ENCODE results near the gene NFIX. TPM values are rescaled to one million over a fixed set of nuclear protein-coding genes. Genes with fewer than 3 reads are reported as not detected.
A peak's percentile ranks its signal among the peaks of the same experiment; 100 is the strongest.

The NFIX gene
- total and polyA plus RNA-seq, 2 donors (not counting 3 experiments of a cell fraction or from before 2014, with no cell fraction given): 9.8 to 37.7 TPM

DNA sequence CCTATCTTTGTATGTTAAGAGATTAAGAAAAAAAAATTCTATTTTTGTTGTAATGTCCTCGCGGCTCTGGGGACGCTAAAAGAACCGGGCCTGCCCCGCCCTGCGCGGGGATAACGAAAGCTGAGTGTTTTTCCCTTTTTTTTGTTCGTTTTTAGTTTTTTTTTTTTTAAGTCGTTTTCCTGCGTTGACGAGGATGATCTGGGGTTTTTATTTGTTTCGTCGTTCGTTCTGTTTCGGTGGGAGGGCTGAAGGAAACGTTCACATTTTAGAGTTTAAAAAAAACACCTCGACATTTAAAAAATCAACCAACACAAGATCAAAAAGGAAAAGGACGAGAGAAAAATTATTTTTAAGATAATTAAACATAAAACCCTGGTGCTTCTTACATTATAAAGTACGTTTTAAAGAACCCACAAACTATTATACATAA lies 101.8 kb downstream of the NFIX start:
- CTCF ChIA-PET: interaction anchor here (0.7 to 8.5 kb wide), 6 partner anchors 21 to 132 kb away, joined by 3 to 543 read pairs (median 36); partner anchors contain the start of genes IER2, NACC1 and STX10

DNA sequence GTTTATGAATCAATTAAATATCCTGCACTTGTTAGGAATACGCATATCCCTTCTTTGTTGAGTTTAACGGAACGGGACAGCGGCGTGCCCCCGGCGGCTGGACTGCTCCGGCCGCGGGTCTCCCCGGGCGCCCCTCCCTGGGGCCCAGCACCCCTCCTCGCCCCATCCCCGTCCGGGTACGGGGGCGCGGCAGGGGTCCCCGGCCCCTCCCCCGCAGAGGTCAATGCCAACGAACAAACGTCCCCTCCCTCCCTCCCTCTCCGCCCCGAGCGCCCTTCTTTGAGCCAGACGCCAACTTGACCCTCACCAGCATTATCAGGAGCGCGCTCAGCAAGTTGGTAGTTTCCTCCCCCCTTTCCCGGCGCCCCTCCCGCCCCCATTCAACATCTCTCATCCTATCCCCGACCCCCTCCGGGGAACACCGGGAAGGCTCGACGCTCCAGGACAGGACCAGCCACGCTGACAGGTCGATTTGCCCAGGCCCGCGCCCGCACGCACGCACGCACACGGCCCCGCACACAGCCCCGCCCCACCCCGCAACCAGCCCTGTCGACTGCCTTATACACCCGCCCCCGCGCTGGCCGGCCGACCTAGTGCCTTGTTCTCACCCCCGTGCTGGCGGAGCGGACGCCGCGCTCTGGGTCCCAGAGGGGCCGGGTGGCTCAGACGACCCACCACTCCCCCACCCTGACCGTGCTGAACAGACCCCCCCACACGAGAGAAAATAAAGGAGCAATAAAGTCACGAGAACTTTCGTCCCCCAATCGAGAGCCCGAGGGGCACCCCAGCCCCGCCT lies 102.4 kb downstream of the NFIX start:
- no peaks in the 10 kb centered on the region for H3K27me3 ChIP-seq (ENCODE audit: control insufficient read depth in 2 of 2, insufficient read depth in 2 of 2, low read length in 2 of 2)
- H3K79me2 ChIP-seq (ENCODE audit: control insufficient read depth, insufficient read depth, low read length): peaks cover 30% of the 10 kb centered on the region
- ChIA-PET CTCF (interaction anchor here (0.7 to 8.5 kb wide), 4 partner anchors 37 to 118 kb away, joined by 3 to 543 read pairs (median 34); partner anchors contain the start of genes IER2 and STX10), POLR2A (no interaction called here)
- peak overlapping the region; percentile 19 for H3K27ac ChIP-seq (ENCODE audit: insufficient read depth, low read depth, low read length)
- peak; percentile 52 for DNase-seq (ENCODE audit: low read depth, low spot score)
- H3K4me1 ChIP-seq (ENCODE audit: control insufficient read depth, extremely low read depth, insufficient read depth, low read length): peaks cover 45% of the 10 kb centered on the region
- H3K9me1 ChIP-seq (replicated peaks; ENCODE audit: control insufficient read depth, extremely low read depth, insufficient read depth, low read length): no peaks in the 10 kb centered on the region
- peaks cover 2 to 3% of the 10 kb centered on the region in 2 experiments for H3K36me3 ChIP-seq (ENCODE audit: control insufficient read depth in 2 of 2, extremely low read depth in 1 of 2, insufficient read depth in 2 of 2, low read length in 2 of 2)
- H3K4me3 ChIP-seq (replicated peaks in 1 of 3; ENCODE audit: insufficient read depth in 1 of 3, low read depth in 1 of 3, low read length in 3 of 3): peak overlapping the region; percentile 16 to 33 (median 25)
- dilution Hi-C loops (cut with MboI; ENCODE audit: extremely low pct_ligation_motif_present, low sequenced_read_pairs): no loop called here
- TF ChIP-seq GATA2 (IDR thresholded peaks at IDR 0.05; ENCODE audit: insufficient read depth, insufficient read length, low read depth, low read length) (no peak), MYC (IDR thresholded peaks at IDR 0.05; ENCODE audit: low read depth, low read length) (no peak), POLR2AphosphoS5 (IDR thresholded peaks at IDR 0.05; ENCODE audit: insufficient read depth, low read depth, low read length) (no peak), EZH2 (IDR thresholded peaks at IDR 0.05; ENCODE audit: borderline replicate concordance, low read depth, low read length, severe bottlenecking) (no peak), JUN (IDR thresholded peaks at IDR 0.05; ENCODE audit: borderline replicate concordance, insufficient read depth, insufficient read length, low read depth) (no peak), POLR2A (IDR thresholded peaks at IDR 0.05; ENCODE audit: low read depth, low read length) (peak; percentile 74)
- TF ChIP-seq, protein P1, sequence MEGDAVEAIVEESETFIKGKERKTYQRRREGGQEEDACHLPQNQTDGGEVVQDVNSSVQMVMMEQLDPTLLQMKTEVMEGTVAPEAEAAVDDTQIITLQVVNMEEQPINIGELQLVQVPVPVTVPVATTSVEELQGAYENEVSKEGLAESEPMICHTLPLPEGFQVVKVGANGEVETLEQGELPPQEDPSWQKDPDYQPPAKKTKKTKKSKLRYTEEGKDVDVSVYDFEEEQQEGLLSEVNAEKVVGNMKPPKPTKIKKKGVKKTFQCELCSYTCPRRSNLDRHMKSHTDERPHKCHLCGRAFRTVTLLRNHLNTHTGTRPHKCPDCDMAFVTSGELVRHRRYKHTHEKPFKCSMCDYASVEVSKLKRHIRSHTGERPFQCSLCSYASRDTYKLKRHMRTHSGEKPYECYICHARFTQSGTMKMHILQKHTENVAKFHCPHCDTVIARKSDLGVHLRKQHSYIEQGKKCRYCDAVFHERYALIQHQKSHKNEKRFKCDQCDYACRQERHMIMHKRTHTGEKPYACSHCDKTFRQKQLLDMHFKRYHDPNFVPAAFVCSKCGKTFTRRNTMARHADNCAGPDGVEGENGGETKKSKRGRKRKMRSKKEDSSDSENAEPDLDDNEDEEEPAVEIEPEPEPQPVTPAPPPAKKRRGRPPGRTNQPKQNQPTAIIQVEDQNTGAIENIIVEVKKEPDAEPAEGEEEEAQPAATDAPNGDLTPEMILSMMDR (IDR thresholded peaks at IDR 0.05; ENCODE audit: extremely low read depth in 1 of 2, insufficient read depth in 1 of 2, low read depth in 1 of 2, low read length in 2 of 2): no peak
- FAIRE-seq: no peak
- H4K20me1 ChIP-seq (replicated peaks; ENCODE audit: control insufficient read depth, extremely low read depth, insufficient read depth, low read length): no peaks in the 10 kb centered on the region
- H3K9ac ChIP-seq (replicated peaks; ENCODE audit: extremely low read depth, insufficient read depth, low read length): peak overlapping the region; percentile 38
- no TSS peak for BruUV-seq (replicated peaks)
- peak overlapping the region; percentile 54 for H3K4me2 ChIP-seq (ENCODE audit: insufficient read depth, low read length)
- no peak overlapping the region for H2AFZ ChIP-seq (ENCODE audit: low read depth, low read length)
- intact Hi-C loops (cut with micrococcal nuclease): loop anchor here (2.0 to 5.0 kb wide), 2 partner anchors 375 to 741 kb away; partner anchors contain the start of gene TNPO2
- no peaks in the 10 kb centered on the region for H3K9me3 ChIP-seq (replicated peaks; ENCODE audit: control insufficient read depth, insufficient read depth, low read length)

More for the DNA sequence above, 101.8 kb downstream of the NFIX start:
- intact Hi-C loops (cut with micrococcal nuclease) (loop anchor here (2.0 to 5.0 kb wide), 2 partner anchors 375 to 742 kb away; partner anchors contain the start of gene TNPO2), dilution Hi-C loops (cut with MboI; ENCODE audit: extremely low pct_ligation_motif_present, low sequenced_read_pairs) (no loop called here)
- Histone ChIP-seq H3K36me3 (ENCODE audit: control insufficient read depth in 2 of 2, extremely low read depth in 1 of 2, insufficient read depth in 2 of 2, low read length in 2 of 2) (peaks cover 2 to 3% of the 10 kb centered on the region in 2 experiments), H3K4me1 (ENCODE audit: control insufficient read depth, extremely low read depth, insufficient read depth, low read length) (peaks cover 47% of the 10 kb centered on the region), H3K4me3 (replicated peaks in 1 of 3; ENCODE audit: insufficient read depth in 1 of 3, low read depth in 1 of 3, low read length in 3 of 3) (peak overlapping the region; percentile 16 to 33 (median 25)), H3K9me1 (replicated peaks; ENCODE audit: control insufficient read depth, extremely low read depth, insufficient read depth, low read length) (no peaks in the 10 kb centered on the region), H4K20me1 (replicated peaks; ENCODE audit: control insufficient read depth, extremely low read depth, insufficient read depth, low read length) (no peaks in the 10 kb centered on the region), H3K4me2 (ENCODE audit: insufficient read depth, low read length) (peak overlapping the region; percentile 54), H3K27me3 (ENCODE audit: control insufficient read depth in 2 of 2, insufficient read depth in 2 of 2, low read length in 2 of 2) (no peaks in the 10 kb centered on the region), H3K9me3 (replicated peaks; ENCODE audit: control insufficient read depth, insufficient read depth, low read length) (no peaks in the 10 kb centered on the region), H2AFZ (ENCODE audit: low read depth, low read length) (no peak overlapping the region), H3K9ac (replicated peaks; ENCODE audit: extremely low read depth, insufficient read depth, low read length) (peak overlapping the region; percentile 38), H3K79me2 (ENCODE audit: control insufficient read depth, insufficient read depth, low read length) (peaks cover 26% of the 10 kb centered on the region), H3K27ac (ENCODE audit: insufficient read depth, low read depth, low read length) (peak overlapping the region; percentile 19)
- POLR2A ChIA-PET: interaction anchor here (0.9 kb wide), 1 partner anchor 36 kb away, joined by 3 read pairs; no protein-coding TSS in a partner anchor
- no peak for TF ChIP-seq EZH2 (IDR thresholded peaks at IDR 0.05; ENCODE audit: borderline replicate concordance, low read depth, low read length, severe bottlenecking)
- peak; percentile 16 for TF ChIP-seq POLR2A (IDR thresholded peaks at IDR 0.05; ENCODE audit: low read depth, low read length)
- TF ChIP-seq JUN (IDR thresholded peaks at IDR 0.05; ENCODE audit: borderline replicate concordance, insufficient read depth, insufficient read length, low read depth): no peak
- no peak for TF ChIP-seq POLR2AphosphoS5 (IDR thresholded peaks at IDR 0.05; ENCODE audit: insufficient read depth, low read depth, low read length)
- TF ChIP-seq, protein P2, sequence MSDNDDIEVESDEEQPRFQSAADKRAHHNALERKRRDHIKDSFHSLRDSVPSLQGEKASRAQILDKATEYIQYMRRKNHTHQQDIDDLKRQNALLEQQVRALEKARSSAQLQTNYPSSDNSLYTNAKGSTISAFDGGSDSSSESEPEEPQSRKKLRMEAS (IDR thresholded peaks at IDR 0.05; ENCODE audit: insufficient read depth, insufficient read length): no peak
- DNase-seq (ENCODE audit: low read depth, low spot score) (peak; percentile 43), FAIRE-seq (peak; percentile 60)
- no TSS peak for BruUV-seq (replicated peaks)

Measured in endothelial cell of umbilical vein (primary cell).